HG02763 (cell line): ENCODE data around the gene INSYN2B.

Experiments used
- ATAC-seq: cut with Tn5 transposase; IDR thresholded peaks from one replicate; pipeline ENCODE4 v1.9.1; 2021; ENCODE audit warnings: mild to moderate bottlenecking, moderate library complexity; ENCODE audit not compliant: unreplicated experiment

Gene INSYN2B

DNA sequence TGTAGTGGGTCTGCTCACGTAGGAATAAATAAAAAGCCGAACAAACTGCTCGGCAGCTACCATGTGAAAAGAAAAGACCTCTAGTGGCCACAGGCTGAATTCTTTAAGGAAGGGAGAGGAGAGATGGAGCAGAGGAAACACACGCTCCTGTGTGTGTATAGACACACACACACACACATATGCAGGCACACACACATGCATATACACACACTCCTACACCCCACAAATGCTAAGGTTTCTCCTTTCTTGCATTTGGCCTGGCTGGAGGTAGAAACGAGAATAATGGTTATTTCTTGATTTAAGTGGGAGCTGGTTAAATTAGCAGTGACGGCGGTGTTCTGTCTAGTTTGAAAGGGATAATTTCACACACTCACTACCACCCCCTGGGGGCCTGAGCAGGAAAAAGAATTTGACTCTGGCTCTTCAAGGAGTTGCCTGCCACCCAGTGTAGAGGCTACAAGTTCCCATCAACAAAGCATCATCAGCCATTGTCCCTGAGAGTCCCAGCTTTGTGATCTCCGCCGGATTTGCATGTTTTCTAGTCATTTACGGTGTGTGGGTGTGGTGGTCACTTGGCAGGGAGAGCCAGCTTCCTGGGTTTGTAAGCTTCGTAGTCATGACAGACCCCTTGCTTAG lies at the start of gene INSYN2B:
INSYN2B (minus strand) TSS at position 78 of the 636 bp plus-strand sequence. CDS start 96,597 bp downstream, outside the sequence.
- ATAC-seq: no peak

- no peak for ATAC-seq
Observed at GRCh38 chr5:170028124-170028523, 47.8 kb upstream of the INSYN2B start.

DNA sequence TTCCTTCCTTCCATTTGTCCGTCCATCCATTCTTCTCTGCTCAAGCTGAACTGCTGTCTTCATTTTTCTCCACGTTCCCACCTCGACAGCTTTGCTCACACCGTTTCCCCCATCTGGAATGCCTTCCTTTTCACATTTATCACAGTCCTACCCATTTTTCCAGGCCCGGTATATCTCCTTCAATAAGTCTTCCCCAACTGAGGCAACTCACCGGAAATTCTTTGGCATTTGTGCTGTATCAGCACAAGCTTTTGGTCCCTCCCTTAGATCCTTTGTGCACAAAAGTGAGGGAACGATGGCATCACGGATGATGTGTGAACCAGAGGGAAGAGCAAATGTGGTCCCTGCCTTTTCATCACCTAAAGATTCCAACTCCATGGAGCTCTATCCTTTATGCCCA lies 45.6 kb upstream of the INSYN2B start:
- ATAC-seq: no peak

GRCh38 chr5:170021506-170021905 lies 41.2 kb upstream of the INSYN2B start:
- ATAC-seq: no peak

GRCh38 chr5:170020423-170020822 lies 40.1 kb upstream of the INSYN2B start:
- ATAC-seq: no peak

GRCh38 chr5:170012622-170013021 lies 32.3 kb upstream of the INSYN2B start:
- ATAC-seq: no peak

DNA sequence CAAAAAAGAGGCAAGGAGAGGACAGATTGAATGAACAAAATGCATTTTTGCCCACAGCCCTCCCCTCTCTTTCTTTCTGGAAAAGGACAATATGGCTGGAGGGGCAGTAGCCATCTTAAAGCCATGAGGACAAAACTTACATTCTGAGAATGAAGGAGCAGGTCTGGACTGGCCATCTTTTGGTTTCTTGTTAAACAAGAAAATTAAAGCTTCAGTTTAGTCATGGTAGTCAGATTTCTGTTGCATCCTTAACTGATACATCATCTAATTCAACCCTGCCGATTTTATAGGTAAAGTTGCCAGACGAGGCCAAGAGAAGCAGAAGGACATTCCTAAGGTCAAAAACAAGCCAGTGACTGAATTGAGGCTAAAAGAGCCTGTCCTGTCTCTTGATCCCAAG lies 31.5 kb upstream of the INSYN2B start:
- ATAC-seq: no peak

DNA sequence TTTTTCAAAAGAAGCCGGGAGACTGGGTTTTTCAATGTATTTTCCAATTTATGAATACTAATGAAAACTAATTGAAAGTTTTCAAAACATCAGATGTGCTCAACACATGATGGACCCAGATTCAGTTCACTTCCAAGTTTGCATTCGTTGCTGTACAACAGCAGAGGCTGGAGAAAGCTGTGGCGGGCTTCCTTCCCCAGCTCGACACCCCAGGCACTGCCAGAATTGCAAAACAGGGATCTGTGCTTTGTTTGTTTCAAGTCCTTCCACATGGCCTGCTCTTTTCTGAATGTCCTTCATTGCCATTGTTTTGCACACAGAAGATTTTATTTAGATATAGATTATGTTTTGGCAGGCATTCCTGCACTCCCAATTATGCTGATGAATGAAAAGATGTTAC lies 30.3 kb upstream of the INSYN2B start:
- ATAC-seq: no peak

DNA sequence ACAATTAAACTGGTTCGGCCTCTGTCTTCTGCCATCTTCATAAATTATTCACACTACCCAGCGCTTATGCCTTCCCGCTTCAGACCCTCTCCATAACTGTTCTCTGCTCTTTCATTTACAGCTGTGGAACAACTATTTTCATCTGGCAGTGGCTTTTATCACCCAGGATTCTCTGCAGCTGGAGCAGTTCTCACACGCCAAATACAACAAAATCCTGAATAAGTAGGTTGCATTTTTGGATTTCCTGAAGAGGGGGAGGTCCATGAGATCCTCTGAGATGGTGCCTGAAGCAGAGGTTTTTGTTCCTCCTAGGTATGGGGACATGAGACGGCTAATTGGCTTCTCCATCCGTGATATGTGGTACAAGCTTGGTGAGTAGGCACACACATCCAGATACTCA lies 28.1 kb upstream of the INSYN2B start:
- no peak for ATAC-seq

- ATAC-seq: no peak
Observed at GRCh38 chr5:170006021-170006420, 25.7 kb upstream of the INSYN2B start.

DNA sequence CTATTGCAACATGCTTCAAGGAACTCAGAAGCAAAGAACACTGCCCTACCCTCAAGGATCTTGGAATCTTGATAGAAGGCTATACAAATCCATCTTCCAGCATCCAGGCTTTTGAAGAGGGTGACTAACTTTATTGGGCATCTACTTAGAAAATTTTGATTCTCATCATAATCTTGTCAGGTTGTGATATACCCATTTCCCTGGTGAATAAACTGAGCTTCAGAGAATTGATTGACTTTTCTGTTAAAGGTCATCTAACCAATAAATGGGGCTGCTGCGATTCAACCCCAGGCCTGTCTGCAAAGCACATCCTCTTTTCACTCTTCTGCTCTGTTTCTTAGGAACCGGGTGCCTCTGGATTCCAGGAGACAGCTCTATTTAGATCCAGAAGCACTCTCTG lies 19.9 kb upstream of the INSYN2B start:
- no peak for ATAC-seq

DNA sequence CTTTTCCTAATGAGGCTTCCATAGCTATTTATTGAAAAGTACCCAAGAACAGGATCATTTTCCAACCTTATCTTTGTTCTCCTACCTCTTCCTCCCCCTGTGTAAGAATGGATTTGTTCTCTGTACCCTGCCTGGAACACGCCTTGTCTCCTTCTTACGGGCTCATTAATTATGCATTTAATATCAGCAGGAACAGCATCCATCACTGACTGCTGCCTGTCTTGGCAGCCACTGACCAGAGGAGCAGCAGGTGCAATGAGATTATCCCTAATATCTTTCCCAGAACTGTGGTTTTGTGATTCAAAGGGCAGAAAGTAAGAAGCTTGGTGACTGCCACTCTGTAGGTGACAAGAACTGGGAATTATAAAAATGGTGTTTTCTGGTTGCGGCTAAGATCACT lies 19.3 kb upstream of the INSYN2B start:
- no peak for ATAC-seq

DNA sequence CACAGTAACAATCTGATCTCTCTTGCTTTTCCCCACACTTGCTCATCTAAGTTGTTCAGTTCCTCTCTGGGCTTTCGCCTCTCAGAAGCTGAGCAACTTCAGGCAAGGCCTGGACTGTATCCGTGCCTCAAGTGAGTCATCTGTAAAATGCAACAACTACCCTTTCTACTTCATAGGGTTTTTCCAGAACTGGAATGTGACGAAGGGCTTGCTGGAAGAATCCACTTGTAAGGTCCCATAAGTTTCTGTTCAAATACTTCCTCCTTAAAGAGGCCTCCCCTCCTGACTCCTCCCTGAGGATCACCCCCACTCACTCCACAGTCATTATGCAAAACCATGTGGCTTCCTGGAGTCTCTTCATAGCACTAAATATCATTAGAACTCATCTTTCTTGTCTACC lies 17.5 kb upstream of the INSYN2B start:
- ATAC-seq: no peak

- ATAC-seq: no peak
Observed at GRCh38 chr5:169993485-169993790, 13.1 kb upstream of the INSYN2B start.

DNA sequence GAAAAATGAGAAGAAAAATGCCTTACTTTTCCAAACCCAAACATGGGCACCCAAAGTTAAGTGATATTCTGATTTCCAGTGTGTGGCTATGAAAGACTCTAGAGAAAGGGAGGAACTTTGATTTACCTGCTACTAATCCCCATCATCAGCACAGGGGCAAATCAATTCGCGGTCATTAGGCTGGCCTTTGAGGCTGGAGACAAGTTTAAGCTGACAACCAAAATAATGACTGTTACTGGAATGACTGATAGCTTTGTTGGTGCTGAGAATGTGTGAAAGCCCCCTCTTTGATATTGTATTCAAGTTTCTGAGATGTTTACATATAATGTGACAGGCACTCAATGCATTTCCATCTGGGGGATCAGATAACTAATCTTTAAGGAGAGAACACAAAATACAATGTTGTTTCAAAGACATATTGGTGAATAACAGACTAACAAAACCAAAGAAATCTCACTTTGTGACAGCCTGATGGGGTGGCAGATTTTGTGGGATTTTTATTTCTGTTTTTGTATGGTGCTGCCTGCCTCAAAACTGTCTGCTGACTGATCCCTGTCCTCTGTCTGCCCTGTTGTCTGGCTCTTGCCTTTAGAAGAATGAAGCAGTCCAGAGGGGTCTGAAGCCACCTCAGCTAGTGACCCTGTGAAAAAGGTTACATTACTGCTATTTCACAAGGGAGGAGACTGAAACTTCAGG lies 12.6 kb upstream of the INSYN2B start:
- no peak for ATAC-seq

GRCh38 chr5:169991115-169991869 lies 11.0 kb upstream of the INSYN2B start:
- ATAC-seq: no peak

- ATAC-seq: no peak
Observed at GRCh38 chr5:169989365-169989764, 9.1 kb upstream of the INSYN2B start.

- ATAC-seq: no peak
Observed at GRCh38 chr5:169988947-169989346, 8.7 kb upstream of the INSYN2B start.

DNA sequence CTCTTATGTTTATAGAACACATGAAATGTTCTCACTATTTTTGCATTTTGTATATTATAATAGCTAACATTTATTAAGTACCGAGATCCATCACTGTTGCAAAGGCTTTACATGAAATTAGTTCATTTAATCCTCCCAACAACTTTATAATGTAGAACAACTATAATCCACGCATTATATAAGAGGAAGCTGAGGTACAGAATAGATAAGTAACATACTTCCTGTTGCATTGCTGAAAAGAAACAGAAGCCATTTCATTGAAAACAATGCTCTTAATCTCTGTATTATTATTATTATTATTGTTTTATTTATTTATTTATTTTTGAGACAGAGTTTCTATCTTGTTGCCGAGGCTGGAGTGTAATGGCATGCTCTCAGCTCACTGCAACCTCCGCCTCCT lies 7.9 kb upstream of the INSYN2B start:
- no peak for ATAC-seq

- ATAC-seq: no peak
Observed at GRCh38 chr5:169979871-169980270, 424 bp downstream of the INSYN2B start.

DNA sequence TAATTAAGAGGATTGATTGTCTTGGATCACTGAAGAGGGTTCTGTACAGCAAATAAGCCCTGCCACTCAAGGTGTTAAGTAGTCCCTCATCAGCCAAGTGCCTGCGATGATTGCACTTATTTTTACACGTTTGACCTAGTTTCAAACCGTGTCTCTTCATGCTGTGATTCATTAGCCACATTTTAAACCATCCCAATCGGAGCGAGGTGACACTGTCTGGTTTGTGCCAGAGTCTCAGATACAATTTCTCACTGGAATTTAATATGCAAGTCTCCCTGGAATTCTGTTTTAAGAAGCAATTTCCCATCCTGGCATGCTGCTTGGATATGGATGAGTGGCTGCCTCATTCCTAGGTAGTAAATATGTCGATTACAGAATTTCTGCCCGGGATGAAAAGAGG lies 1.6 kb downstream of the INSYN2B start:
- ATAC-seq: no peak

- ATAC-seq: no peak
Observed at GRCh38 chr5:169974121-169974770, 6.0 kb downstream of the INSYN2B start.
